Measurements from ENCODE around the gene CTNNA2.

The CTNNA2 gene

DNA sequence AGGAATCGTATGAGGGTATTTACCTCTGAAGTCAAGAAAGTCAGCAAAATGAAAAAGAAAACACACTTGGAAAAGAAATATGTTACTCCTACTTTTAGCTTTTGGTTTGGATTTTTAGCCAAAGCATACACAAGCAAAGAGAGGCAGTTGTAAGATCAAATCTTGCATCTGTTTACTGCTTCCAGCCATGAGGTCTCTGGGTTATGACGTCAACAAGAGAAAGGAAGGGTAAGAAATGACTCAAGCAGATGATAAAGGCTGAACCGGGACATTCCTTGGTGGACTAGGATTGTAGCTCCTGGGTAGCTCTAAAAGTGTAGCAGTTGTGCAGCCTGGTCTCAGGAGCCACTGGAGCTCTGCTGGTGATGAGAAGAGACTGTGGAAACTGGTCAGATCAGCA lies 16.8 kb downstream of the CTNNA2 start:
- no peaks in the 10 kb centered on the region for H3K27me3 ChIP-seq (ENCODE audit: low read depth, low read length)
- no peak overlapping the region for H3K27ac ChIP-seq (ENCODE audit: low read length)
- no peaks in the 10 kb centered on the region for H3K9me3 ChIP-seq (ENCODE audit: insufficient read depth, low read length)
- no peak overlapping the region for H3K4me3 ChIP-seq (ENCODE audit: low read length)
- H3K79me2 ChIP-seq (ENCODE audit: low read length): no peaks in the 10 kb centered on the region
- no peaks in the 10 kb centered on the region for H3K4me1 ChIP-seq (ENCODE audit: low read length)
- H3K9ac ChIP-seq (ENCODE audit: low read length): no peak overlapping the region
- no peak overlapping the region for H2AFZ ChIP-seq (ENCODE audit: low read depth, low read length)
- no peaks in the 10 kb centered on the region for H3K36me3 ChIP-seq (replicated peaks; ENCODE audit: low read depth, low read length)
- H3K4me2 ChIP-seq (ENCODE audit: low read length): no peak overlapping the region
- TF ChIP-seq EZH2phosphoT487 (IDR thresholded peaks at IDR 0.05; ENCODE audit: low read depth) (no peak), CTCF (IDR thresholded peaks at IDR 0.05; ENCODE audit: low read depth, low read length) (no peak)
- H4K20me1 ChIP-seq (ENCODE audit: insufficient read depth, low read length): no peaks in the 10 kb centered on the region

DNA sequence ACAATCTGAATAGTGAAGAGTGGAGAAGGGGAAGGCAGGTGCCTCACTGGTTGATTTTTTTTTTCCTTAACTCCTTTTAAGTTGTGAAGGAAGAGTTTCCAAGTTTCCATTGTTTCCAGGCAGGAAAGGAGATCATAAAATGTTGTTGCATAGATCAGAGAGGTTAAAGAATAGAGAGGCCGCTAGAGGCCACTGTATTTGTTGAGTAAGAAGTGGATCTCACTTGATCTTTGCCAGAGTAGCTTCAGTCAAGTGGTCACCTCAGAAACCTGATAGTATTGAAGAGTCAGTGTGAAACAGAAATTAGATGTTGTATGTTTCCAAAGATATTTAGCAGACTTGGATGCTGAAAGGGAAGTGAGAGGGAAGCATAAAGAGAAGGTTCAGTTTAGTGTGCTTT lies 17.6 kb downstream of the CTNNA2 start:
- Histone ChIP-seq H3K4me3 (ENCODE audit: low read length) (no peak overlapping the region), H3K36me3 (replicated peaks; ENCODE audit: low read depth, low read length) (no peaks in the 10 kb centered on the region), H3K4me2 (ENCODE audit: low read length) (no peak overlapping the region), H3K9me3 (ENCODE audit: insufficient read depth, low read length) (no peaks in the 10 kb centered on the region), H3K79me2 (ENCODE audit: low read length) (no peaks in the 10 kb centered on the region), H3K27me3 (ENCODE audit: low read depth, low read length) (no peaks in the 10 kb centered on the region), H3K4me1 (ENCODE audit: low read length) (no peaks in the 10 kb centered on the region), H3K27ac (ENCODE audit: low read length) (no peak overlapping the region), H2AFZ (ENCODE audit: low read depth, low read length) (no peak overlapping the region), H4K20me1 (ENCODE audit: insufficient read depth, low read length) (no peaks in the 10 kb centered on the region), H3K9ac (ENCODE audit: low read length) (no peak overlapping the region)
- TF ChIP-seq EZH2phosphoT487 (IDR thresholded peaks at IDR 0.05; ENCODE audit: low read depth) (no peak), CTCF (IDR thresholded peaks at IDR 0.05; ENCODE audit: low read depth, low read length) (peak; percentile 21; the same call in 1 of the 2 replicates)

DNA sequence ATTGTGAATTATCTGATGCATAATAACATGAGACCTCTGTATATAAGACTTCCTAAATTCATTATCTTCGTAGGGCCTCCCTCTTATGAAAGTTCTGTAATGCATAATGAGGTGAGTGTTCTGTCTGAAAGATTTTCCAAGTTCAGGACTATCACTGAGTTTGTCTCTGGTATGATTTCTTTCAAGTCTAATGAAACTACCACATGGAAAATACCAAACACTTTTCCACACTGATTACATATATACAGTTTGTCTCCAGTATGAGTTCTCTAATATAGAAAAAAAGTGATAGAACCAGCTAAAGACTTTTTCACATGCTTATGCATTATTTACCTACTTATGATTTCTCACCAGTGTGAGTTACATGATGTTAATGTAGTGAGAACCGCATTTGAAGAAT lies 34.7 kb downstream of the CTNNA2 start:
- Histone ChIP-seq H3K9me3 (ENCODE audit: insufficient read depth, low read length) (peaks cover 19% of the 10 kb centered on the region; the same call in 1 of the 2 replicates), H4K20me1 (ENCODE audit: insufficient read depth, low read length) (no peaks in the 10 kb centered on the region), H3K4me1 (ENCODE audit: low read length) (no peaks in the 10 kb centered on the region), H3K27ac (ENCODE audit: low read length) (no peak overlapping the region), H3K4me3 (ENCODE audit: low read length) (no peak overlapping the region), H3K4me2 (ENCODE audit: low read length) (no peak overlapping the region), H2AFZ (ENCODE audit: low read depth, low read length) (no peak overlapping the region), H3K36me3 (replicated peaks; ENCODE audit: low read depth, low read length) (no peaks in the 10 kb centered on the region), H3K9ac (ENCODE audit: low read length) (no peak overlapping the region), H3K27me3 (ENCODE audit: low read depth, low read length) (no peaks in the 10 kb centered on the region), H3K79me2 (ENCODE audit: low read length) (no peaks in the 10 kb centered on the region)
- no peak for TF ChIP-seq EZH2phosphoT487 (IDR thresholded peaks at IDR 0.05; ENCODE audit: low read depth)

DNA sequence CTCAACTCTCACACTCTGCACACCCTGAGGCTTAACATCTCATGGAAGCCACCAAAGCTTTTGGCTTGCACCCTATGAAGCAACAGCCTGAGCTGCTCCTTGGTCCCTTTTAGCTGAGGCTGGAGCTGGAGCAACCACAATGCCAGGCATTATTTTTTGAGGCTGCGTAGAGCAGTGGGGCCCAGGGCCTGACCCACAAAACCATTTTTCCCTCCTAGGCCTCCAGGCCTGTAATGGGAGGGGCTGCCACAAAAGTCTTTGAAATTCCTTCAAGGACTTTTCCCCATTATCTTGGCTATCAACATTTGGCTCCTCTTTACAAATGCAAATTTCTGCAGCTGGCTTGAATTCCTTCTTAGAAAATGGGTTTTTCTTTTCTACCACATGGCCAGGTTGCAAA lies 39.8 kb downstream of the CTNNA2 start:
- no peaks in the 10 kb centered on the region for H3K4me1 ChIP-seq (ENCODE audit: low read length)

More for the DNA sequence above, 39.8 kb downstream of the CTNNA2 start:
- TF ChIP-seq CTCF (IDR thresholded peaks at IDR 0.05; ENCODE audit: low read depth, low read length) (no peak), EZH2phosphoT487 (IDR thresholded peaks at IDR 0.05; ENCODE audit: low read depth) (no peak)
- H4K20me1 ChIP-seq (ENCODE audit: insufficient read depth, low read length): no peaks in the 10 kb centered on the region
- H3K36me3 ChIP-seq (replicated peaks; ENCODE audit: low read depth, low read length): no peaks in the 10 kb centered on the region
- no peak overlapping the region for H3K4me2 ChIP-seq (ENCODE audit: low read length)
- H3K79me2 ChIP-seq (ENCODE audit: low read length): no peaks in the 10 kb centered on the region
- H2AFZ ChIP-seq (ENCODE audit: low read depth, low read length): no peak overlapping the region
- H3K9ac ChIP-seq (ENCODE audit: low read length): no peak overlapping the region
- H3K27ac ChIP-seq (ENCODE audit: low read length): no peak overlapping the region
- H3K27me3 ChIP-seq (ENCODE audit: low read depth, low read length): no peaks in the 10 kb centered on the region
- peaks cover 11% of the 10 kb centered on the region; the same call in 1 of the 2 replicates for H3K9me3 ChIP-seq (ENCODE audit: insufficient read depth, low read length)
- H3K4me3 ChIP-seq (ENCODE audit: low read length): no peak overlapping the region

Measured in OCI-LY3 (cell line).